Panc1 (cell line): Measurements from ENCODE around the gene RP9.

Source experiments
- CTCF ChIP-seq: fragments of 450-650 bp; IDR thresholded peaks from 2 replicates; pipeline ENCODE4 v1.5.1; 2017; ENCODE audit warnings: mild to moderate bottlenecking
- POLR2AphosphoS5 ChIP-seq: IDR thresholded peaks from 2 replicates; pipeline ENCODE4 v1.6.1; 2012; ENCODE audit warnings: mild to moderate bottlenecking, low read depth, low read length, moderate library complexity
- SIN3A ChIP-seq: IDR thresholded peaks from 2 replicates; pipeline ENCODE4 v1.6.1; 2012; ENCODE audit warnings: low read depth, mild to moderate bottlenecking, low read length, moderate library complexity, borderline replicate concordance; ENCODE audit not compliant: insufficient read depth
- TCF7L2 ChIP-seq: IDR thresholded peaks from 2 replicates; pipeline ENCODE4 v1.6.1; 2011; ENCODE audit warnings: mild to moderate bottlenecking, low read depth, low read length, inconsistent platforms
- TF ChIP-seq, protein P1 (sequence below), 2 experiments: IDR thresholded peaks; 2 replicates each; pipeline ENCODE4 v1.6.1; 2011 to 2012; ENCODE audit warnings: low read depth in 2 of 2, control low read depth in 1 of 2, low read length in 1 of 2, mild to moderate bottlenecking in 1 of 2, moderate library complexity in 1 of 2; ENCODE audit not compliant: insufficient read depth in 1 of 2

DNA sequence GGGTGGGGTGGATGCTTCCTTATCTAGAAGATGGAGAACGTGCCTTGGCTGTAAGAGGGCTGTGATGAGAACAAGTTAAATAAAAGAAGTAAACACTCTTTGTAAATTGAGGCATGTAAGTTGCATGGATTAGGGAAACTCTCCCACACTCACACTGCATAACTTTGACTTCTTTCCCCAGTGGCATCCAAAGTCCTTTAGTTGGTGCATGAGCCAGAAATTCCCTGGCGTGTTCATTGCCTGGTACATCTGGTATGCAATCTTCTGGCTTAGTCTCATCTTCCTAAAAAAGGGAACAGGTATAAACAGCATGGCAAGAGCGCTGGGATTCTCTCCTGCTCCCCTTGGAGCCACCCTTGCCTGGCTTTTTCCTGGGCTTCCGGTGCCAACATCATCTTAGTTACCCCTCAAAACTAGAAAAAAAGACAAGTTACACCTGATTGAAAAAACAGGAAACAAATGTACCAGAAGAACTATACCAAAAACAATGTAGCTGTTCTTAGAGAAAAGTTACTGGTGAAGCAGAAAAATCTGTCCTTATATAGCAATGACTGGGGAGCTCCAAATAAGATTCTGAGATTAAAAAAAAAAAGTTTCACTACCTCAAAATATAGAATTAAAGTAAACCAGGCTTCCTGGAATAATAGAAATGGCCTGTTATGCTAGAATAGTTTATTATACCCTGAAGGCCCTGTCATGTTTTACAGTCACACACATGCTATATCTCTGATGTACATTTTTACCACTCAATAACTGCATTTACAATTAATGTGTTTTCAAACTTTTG is 9.9 kb downstream of the RP9 start:
- TF ChIP-seq SIN3A, result no peak
- no peak for TF ChIP-seq CTCF
- no peak for TF ChIP-seq POLR2AphosphoS5
- TF ChIP-seq, protein P1, sequence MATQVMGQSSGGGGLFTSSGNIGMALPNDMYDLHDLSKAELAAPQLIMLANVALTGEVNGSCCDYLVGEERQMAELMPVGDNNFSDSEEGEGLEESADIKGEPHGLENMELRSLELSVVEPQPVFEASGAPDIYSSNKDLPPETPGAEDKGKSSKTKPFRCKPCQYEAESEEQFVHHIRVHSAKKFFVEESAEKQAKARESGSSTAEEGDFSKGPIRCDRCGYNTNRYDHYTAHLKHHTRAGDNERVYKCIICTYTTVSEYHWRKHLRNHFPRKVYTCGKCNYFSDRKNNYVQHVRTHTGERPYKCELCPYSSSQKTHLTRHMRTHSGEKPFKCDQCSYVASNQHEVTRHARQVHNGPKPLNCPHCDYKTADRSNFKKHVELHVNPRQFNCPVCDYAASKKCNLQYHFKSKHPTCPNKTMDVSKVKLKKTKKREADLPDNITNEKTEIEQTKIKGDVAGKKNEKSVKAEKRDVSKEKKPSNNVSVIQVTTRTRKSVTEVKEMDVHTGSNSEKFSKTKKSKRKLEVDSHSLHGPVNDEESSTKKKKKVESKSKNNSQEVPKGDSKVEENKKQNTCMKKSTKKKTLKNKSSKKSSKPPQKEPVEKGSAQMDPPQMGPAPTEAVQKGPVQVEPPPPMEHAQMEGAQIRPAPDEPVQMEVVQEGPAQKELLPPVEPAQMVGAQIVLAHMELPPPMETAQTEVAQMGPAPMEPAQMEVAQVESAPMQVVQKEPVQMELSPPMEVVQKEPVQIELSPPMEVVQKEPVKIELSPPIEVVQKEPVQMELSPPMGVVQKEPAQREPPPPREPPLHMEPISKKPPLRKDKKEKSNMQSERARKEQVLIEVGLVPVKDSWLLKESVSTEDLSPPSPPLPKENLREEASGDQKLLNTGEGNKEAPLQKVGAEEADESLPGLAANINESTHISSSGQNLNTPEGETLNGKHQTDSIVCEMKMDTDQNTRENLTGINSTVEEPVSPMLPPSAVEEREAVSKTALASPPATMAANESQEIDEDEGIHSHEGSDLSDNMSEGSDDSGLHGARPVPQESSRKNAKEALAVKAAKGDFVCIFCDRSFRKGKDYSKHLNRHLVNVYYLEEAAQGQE (IDR thresholded peaks at IDR 0.05; ENCODE audit: insufficient read depth in 1 of 2, low read depth in 2 of 2, low read length in 1 of 2), result no peak
- no peak for TF ChIP-seq TCF7L2
